Activated T-cell treated with anti-CD3 and anti-CD28 coated beads for 1 hour (primary cell): Measurements from ENCODE around the gene TRIM45.
"Not testable (repeated sequence)": the region's sequence is repeated elsewhere in the genome, so short reads cannot be mapped to it uniquely, and the experiment has no call there.

Source experiments
- DNase-seq: peaks from one replicate; pipeline ENCODE4 v3.0.0-alpha.2; 2020; ENCODE audit warnings: low read depth

Gene TRIM45

DNA sequence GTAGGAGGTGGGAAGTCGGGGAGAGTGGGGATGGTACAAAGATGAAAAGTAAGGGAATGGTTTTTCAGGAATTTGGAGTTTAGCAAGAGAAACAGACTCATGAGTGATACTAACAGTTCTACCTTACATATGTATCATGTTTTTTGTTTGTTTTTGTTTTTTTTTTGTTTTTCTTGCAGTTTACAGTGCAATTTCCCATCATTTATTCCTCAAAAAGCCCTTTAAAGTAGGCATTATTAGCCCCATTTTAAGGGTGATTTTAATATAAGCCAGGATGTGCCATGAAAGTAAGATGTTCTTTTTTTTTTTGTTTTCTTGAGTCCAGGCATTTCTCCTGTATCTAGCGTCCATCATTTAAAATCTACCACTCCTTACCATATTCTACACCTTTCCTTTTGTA lies 13.8 kb upstream of the TRIM45 start:
- DNase-seq = no peak

DNA sequence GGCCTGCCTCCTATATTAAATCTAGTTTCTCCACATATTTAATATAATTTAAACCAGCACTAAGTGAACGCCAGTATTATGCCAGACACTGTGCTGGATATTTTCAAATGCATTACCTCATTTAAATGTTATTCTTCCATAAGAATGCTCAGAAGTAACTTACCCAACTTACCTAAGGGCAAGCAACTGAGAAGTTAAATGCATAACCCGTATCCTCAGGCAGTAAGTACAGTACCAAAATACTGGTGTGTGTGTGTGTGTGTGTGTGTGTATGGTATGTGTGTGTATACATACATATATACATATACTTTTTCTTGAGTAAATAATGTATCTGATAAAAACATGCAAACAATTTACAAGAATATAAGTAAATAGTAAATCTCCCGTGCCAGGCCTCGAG lies 9.0 kb upstream of the TRIM45 start:
- no peak for DNase-seq

DNA sequence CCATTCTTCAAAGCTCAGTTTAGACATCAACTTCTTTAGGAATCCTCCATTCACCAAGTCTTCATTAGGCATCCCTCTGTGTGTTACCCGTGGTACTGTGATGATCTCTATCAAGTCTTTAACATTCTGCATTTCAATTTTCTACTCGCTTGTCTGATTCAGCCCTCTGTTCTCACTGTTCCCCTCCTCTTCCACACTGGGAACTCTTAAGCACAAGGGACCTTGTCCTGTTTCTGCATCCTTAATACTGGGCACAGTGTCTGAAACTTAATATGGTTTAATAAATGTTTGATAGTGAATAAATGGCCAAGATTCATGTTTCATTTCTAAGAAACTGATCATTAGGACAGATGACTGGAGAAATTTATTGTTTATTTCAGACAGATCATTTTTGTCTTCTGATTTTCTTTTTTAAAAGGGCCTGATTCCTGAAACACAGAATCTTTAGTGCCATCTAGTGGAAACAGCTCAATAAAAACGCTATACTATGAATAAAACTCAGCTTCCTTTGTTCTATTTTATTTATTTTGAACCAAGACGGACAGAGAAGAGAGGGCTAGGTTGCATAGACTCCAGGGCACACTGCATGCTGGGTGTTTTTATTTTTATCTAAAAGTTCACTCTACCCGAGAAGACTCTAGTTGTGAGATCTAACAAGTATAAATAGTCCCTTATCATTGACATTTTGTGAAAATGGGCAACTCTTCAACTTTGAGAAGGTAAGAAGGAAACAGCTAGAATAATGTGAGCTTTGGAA lies 7.0 kb upstream of the TRIM45 start:
- no peak for DNase-seq

DNA sequence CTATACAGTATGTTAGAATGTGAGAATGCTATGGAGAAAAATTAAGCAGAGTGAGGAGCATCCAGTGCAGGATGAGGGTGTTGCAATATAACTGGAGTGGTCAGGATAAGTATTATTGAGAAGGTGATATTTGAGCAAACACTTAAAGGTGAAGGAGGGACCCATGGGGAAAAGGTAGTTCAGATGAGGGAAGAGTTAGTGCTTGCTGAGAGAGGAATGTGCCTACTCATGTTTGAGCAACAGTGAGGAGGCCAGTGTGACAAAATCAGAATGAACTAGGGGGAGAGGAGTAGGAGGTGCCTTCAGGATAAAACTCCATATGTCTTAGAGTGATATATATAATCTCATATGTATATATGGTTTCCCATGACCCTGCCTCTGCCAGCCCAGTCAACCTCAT lies 6.2 kb upstream of the TRIM45 start:
- no peak for DNase-seq

DNA sequence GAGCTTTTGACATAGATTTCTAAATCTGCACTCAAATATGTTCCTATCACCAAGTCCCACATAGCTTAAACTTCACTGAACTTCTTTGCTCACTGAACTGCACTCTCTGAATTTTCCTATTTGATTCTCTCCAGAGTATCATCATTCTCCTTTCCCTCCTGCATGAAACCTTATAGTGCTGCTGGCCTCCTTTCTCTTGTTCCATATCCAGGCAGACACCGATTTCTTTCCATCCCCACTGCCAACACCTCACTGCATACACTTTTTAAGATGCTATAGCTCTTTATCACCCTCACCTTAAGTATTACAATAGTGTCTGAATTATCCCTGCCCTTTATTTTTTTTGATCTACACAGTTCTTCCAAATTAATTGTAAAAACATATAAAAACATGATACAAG lies 3.1 kb upstream of the TRIM45 start:
- DNase-seq = no peak

DNA sequence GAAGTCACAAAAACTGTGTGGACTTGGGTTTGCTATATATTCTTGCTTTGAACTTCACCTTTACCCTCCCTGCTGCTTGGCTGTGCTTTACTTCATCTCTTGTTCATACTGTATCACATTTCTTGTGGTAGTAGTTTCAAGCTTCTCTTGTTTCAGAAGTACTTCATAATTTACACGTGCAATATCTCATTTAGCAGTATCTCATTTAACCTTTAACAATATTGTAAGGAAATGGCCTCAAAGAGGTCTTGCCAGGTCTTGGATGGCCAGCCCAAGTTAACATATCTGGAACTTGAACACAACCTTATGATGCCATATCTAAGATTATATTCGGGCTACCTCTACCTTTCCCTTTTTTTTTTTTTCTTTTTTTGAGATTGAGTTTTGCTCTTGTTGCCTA lies 1.7 kb upstream of the TRIM45 start:
- DNase-seq = no peak

DNA sequence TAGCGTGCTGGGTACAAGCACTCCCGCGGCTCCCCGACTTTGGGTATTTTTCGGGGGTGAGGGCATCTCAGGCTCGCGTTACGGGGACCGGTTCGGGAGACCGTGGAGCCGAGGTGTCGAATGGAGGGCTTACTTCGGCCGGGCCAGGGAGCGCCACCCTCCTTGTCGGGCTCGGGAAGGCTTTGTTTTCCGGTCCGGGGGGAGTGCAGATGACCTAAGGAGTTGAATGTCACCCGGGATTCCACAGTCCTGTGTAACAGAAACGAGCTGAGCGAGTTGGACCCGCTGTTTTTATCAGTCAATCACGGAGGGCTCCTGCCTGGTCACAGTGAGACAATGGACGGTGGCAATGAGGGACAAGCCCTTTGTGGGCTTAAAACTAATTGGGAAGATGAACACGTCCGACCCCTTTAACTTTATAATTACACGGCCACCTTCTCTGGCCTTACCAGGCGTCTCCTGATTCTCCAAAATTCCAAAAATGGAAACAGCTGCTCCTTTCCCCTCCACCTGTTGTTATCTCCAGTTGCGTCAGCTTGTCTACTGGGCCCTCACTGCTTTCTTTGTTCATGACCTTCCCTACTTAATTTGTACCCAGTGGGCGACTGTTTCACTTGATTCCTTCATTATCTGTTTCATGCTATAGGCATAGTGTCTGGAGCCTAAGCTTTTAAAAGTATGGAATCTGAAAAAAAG lies 929 bp upstream of the TRIM45 start:
- DNase-seq = no peak

DNA sequence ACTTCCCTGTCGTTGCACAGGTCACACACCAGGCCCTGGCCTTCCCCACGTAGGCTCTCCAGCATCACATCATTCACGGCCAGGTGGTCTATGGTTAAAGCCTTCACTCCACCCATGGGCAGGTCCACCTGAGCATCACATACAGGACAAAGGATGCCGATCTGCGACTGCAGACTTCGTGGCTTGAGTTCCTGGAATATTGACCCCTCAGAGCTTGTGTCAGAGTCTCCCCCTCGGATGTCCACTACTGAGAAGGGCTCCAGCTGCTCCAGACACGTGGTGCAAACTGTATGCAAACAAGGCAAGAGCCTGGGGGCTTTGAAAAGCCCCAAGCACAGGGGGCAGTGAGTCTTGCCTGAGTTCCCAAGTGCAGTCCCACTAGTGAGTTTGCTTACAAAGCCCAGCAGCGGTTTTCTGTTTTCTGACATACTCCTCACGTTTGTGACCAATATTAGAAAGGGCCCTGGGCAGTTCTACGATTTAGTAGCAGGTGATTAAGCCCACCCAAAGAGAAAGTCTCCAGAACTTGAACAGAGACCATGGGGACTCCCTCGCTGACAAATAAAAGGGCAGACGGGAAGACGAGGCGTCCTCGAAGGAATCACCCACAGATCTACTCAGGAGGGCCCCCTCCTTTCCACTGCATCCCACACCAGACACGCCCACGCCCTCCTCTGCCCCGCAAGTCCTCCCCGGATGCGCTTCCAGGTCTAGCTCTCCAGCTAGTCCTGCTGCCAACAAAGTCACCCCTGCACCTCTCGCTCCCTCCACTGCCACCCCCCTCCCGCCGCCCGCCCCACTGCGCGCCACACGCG lies 568 bp downstream of the TRIM45 start:
- DNase-seq = no peak

DNA sequence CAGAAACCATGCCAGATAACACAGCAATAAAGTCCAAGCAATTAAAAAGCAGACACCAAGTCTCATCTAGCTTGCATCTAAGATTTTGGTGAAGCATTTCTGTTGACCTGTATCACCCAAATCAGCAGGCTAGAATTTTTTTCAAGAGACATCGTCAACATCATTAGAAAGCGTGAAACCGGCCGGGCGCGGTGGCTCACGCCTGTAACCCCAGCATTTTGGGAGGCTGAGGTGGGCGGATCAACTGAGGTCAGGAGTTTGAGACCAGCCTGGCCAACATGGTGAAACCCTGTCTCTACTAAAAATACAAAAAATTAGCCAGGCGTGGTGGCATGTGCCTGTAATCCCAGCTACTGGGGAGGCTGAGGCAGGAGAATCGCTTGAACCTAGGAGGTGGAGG lies 2.4 kb downstream of the TRIM45 start:
- DNase-seq = not testable (repeated sequence)

DNA sequence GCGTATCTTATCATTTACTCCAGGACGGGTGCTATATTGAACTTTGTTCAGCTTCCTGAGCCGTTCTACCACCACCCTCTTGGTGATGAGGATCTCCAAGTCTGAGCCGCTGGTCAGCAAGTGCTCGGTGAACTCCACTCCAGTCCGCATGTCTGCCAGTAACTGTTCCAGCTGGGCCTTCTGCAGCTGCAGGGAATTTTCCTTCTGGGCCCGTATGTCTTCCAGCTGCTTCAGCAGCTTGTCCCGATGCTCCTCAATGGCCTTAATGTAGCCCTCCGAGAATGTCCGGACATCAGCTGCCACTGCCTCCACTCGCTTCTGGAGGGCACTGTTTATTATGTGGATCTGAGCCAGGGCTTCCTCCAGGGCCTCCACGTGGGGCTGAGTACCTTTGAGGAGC lies 3.4 kb downstream of the TRIM45 start:
- DNase-seq = no peak

DNA sequence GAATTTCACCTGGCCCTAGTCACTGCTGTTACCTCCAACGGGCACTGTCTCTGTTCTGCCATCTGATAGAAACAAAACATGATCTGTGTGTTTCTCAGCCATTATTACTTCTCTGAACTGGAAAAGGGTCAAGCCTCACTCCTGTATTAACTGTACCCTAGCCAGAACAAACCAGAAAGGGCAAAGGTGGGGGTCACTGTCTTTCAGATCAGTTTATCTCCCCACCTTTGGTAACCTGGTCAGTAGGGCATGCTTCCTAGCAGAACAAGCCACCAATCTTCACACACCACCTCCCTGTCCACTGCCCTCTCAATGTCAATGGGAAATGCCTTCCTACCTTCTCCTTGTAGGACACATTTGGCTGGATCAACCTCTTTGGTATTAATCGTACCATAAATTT lies 3.9 kb downstream of the TRIM45 start:
- no peak for DNase-seq

DNA sequence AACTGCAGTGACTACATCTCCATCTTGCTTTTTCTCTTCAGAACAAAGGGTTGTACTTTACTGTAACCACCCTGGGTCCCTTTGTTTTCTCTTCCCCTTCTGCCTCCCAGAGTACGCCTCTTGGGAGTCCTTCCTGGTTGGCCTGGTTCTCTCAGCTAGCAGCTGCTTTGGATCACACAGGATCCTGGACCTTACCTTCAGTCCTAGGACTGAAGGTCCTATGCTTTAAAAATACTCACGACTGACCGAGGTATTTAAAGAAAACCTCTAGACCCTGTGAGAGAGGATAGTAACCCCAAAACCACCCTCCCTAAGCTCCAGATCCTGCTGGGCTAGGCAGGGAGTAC lies 4.8 kb downstream of the TRIM45 start:
- DNase-seq = no peak

DNA sequence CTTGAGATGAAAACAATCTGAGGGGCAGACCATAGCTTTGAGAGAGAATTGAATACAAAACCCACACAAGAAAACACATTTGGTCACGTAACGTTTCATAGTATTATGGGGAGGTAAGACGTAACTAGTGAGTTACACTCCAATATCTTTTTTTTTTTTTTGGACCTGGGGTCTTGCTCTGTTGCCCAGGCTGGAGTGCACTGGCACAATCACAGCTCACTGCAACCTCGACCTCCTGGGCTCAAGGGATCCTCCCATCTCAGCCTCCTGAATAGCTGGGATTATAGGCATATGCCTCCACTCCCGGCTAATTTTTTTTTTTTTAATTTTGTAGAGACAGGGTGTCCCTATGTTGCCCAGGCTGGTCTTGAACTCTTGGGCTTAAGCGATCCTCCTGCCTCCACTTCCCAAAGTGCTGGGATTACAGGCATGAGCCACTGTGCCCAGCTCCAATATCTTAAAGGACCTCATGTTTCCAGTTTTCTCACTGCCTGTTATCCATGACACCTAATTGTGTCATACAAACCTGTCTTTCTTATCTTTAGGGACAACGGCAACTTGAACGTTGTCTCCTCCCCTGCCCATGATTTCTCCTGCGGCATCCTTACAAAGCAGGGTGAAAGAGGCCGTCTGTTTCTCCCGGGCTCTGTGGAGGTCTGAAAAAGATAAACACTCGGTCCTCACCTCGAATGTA lies 5.3 kb downstream of the TRIM45 start:
- no peak for DNase-seq

DNA sequence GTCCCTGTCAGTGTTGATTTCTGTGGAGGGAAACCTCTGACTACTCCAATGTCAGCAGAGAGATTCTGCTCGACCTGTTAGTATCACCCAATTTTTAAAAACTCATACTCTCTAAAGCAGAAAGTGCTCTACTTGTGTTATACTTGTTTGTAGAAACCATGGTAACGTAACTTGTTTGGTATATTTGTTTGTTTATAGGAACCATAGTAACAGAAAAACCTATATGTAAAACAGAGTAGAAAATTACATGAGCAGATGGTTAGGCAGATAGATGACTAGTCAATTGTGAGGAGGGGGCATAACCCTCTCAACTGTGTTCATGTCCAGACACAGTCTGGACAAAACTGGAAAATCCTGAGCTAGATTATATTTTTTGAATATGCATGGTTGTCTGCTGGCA lies 6.7 kb downstream of the TRIM45 start:
- DNase-seq = no peak

DNA sequence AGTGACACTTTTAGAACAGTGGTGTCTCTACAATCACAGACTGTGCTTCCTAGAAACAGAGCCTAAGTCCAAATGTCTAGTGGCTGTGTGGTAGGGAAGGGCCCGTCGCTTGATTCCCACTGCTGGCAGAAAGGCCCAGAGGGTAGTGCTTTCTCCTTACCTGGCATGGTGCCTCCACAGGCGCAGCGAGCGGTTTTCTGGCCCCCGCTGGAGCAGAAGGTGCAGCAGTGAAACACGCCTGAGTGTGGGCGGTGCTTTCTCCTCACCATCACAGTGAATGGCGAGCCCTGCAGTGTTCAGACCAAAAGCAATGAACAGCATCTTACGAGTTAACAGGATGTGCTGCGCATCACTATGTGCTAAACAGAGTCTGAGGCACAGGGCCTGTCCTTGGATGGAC lies 8.3 kb downstream of the TRIM45 start:
- no peak for DNase-seq

DNA sequence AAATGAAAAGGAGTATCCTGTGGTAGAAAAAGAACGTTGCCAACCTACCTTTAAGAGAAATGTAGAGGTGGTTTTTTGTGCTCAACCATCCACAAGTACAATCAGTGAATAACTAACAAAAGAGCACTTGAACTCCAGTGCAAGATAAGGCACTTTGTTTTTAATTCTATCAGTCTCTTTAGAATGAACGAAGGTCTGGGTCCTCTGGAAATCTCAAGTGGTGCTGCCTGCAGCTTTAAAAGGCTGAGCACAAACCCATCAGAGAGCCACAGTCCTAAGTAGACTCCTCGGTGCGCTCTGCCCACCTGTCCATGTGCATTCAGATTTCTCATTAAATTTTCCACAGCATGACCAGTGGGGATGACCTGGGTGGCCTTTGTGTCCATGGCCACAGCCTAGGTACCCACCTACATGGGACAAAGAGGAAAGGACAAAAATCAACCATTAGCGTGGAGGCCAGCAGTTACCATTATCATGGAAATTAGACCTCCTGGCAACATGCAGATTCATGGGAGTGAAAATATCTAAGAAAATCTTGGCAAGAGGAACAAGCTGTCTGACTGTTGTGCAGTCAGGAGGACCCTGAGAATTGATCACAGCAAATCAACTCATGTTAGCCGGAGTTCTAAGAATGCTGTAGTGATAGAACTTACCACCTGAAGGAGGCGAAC lies 9.4 kb downstream of the TRIM45 start:
- DNase-seq = no peak

DNA sequence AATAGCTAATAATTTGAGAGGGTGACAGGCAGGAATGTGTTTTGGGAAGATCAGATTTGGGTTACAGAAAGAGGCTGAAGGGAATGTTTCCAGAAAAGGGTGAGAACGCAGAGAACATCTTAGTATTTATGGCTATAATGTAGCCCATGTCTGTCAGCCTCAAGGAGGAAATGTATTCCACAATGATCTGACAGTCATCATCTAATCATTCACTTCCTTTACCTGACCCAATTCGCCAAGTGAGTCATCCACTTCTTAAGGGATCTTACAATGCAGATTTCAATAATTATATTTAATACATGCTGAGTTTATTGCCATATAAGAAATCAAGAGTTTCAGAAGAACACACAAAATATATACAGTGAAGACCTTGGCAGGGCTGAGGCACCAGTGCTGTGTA lies 10.8 kb downstream of the TRIM45 start:
- no peak for DNase-seq

DNA sequence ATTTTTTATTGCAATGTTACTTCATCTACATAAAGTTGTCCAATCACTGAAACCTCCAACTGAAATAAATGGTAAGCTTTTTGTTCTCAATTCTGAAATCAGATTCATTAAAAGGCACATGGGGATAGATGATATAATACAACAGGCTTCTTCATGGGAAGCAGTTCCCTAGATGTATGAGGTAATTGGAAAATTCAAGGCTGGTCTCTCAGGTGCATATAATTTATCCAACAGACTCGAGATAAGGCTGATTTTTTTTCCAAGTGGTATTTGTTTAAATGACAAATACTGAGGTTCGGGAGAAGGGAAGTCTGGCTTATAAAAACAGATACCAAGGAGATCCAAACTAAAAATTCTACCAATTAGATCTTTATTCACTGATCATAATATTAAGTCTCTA lies 14.2 kb downstream of the TRIM45 start:
- DNase-seq = no peak

DNA sequence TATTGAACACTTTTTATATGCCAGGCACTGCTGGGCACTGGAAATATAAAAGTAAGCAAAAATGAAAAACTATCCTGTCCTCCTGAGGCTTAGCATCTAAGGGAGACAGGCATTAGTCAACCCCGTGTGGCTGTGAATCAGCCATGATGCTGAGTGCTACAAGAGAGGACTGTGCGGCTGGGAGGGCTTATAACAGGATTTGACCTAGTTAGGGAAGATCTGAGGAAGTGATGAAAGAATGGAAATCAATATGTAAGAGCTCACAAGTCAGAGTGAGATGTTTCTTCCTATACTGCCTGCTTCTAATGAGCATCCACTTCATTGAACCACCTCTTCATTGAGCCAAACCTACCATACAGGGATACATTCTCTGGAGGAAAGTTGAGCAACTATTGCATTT lies 15.1 kb downstream of the TRIM45 start:
- no peak for DNase-seq

DNA sequence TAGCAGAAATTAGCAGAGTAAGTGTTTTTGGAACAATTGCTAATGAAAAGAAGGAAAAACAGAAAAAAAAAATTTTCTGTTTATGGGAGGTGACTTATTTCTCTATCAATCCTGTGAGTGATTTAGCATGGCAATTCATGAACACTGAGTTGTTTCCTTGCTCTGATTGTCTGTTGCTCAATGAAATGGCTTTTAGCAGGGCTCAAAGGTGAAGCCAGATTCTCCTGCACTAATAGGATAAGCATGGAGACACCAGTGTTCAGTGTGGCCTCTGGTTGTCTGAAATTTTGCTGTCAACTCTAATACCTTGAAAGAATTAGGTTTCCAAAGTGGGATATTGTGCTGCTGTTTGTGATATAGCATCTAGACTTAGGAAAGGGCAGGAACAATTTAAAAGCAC lies 15.8 kb downstream of the TRIM45 start:
- no peak for DNase-seq

DNA sequence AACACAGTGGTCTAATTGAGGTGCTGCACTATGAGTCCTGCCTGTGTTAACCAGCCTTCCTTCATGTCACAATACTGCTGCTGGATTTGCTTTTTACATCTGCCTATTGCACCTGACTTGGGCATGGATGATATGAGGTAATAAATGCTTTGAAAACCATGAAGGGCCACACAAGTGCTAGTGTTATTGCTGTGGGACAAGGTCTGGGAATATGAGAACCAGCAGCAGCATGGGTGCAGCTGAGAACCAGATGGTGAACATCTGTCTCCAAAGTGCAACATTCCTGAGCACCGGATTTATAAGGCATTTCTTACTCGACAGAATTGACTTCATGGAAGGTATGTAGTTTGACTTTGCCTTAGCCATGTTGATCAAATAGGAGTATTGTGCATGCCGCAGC lies 16.6 kb downstream of the TRIM45 start:
- no peak for DNase-seq

DNA sequence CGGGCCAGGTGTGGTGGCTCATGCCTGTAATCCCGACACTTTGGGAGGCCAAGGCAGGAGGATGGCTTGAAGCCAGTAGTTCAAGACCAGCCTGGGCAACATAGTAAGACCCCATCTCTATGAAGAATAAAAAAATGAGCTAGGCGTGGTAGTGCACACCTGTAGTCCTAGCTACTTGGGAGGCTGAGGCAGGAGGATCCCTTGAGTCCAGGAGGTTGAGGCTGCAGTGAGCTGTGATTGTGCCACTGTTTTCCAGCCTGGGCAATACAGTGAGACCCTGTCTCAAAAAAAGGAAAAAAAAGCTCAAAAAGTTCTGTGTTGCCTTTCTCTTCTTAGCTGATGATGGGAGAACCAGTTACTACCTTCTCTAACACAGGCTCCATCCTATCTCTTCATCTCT lies 19.7 kb downstream of the TRIM45 start:
- DNase-seq = not testable (repeated sequence)
